HG03457 (cell line): ENCODE measurements around the gene PTPRG.

Experiments used
- ATAC-seq: cut with Tn5 transposase; IDR thresholded peaks from one replicate; pipeline ENCODE4 v1.9.1; 2021; ENCODE audit warnings: moderate number of reproducible peaks; ENCODE audit not compliant: unreplicated experiment

Gene PTPRG

GRCh38 chr3:62084558-62084957 is 523.2 kb downstream of the PTPRG start:
- ATAC-seq: no peak

- ATAC-seq: no peak
Observed at GRCh38 chr3:62088472-62089104, 527.2 kb downstream of the PTPRG start.

GRCh38 chr3:62090066-62090465 is 528.7 kb downstream of the PTPRG start:
- ATAC-seq: no peak

- ATAC-seq: no peak
Observed at GRCh38 chr3:62090519-62090918, 529.1 kb downstream of the PTPRG start.

- no peak for ATAC-seq
Observed at GRCh38 chr3:62093025-62093424, 531.7 kb downstream of the PTPRG start.

GRCh38 chr3:62094461-62094860 is 533.1 kb downstream of the PTPRG start:
- ATAC-seq: no peak

- ATAC-seq: no peak
Observed at GRCh38 chr3:62095080-62095479, 533.7 kb downstream of the PTPRG start.

- no peak for ATAC-seq
Observed at GRCh38 chr3:62095756-62096155, 534.4 kb downstream of the PTPRG start.

- ATAC-seq: no peak
Observed at GRCh38 chr3:62096521-62096920, 535.1 kb downstream of the PTPRG start.

- ATAC-seq: no peak
Observed at GRCh38 chr3:62097121-62097520, 535.8 kb downstream of the PTPRG start.

- ATAC-seq: no peak
Observed at GRCh38 chr3:62098646-62099365, 537.4 kb downstream of the PTPRG start.

GRCh38 chr3:62100282-62100989 is 539.1 kb downstream of the PTPRG start:
- ATAC-seq: no peak

GRCh38 chr3:62101488-62101887 is 540.1 kb downstream of the PTPRG start:
- no peak for ATAC-seq

GRCh38 chr3:62103531-62103930 is 542.2 kb downstream of the PTPRG start:
- no peak for ATAC-seq

GRCh38 chr3:62109534-62109933 is 548.2 kb downstream of the PTPRG start:
- no peak for ATAC-seq

- no peak for ATAC-seq
Observed at GRCh38 chr3:62110443-62111225, 549.3 kb downstream of the PTPRG start.

- no peak for ATAC-seq
Observed at GRCh38 chr3:62113092-62113491, 551.7 kb downstream of the PTPRG start.

GRCh38 chr3:62114763-62115162 is 553.4 kb downstream of the PTPRG start:
- no peak for ATAC-seq

- no peak for ATAC-seq
Observed at GRCh38 chr3:62117903-62118548, 556.7 kb downstream of the PTPRG start.

GRCh38 chr3:62119139-62119538 is 557.8 kb downstream of the PTPRG start:
- ATAC-seq: no peak

GRCh38 chr3:62122819-62123218 is 561.4 kb downstream of the PTPRG start:
- ATAC-seq: no peak
